Activated CD8-positive, alpha-beta memory T cell treated with anti-CD3 and anti-CD28 coated beads for 4 hours (primary cell): ENCODE data around the gene LRRC71.

Source experiments
- DNase-seq, 2 donors: peaks; one replicate each; pipeline ENCODE4 v3.0.0-alpha.2; 2020; ENCODE audit warnings: low read depth in 2 of 2

LRRC71 gene

GRCh38 chr1:156920233-156921052, at the start of gene LRRC71:
Gene LRRC71 (plus strand): TSS chr1:156920632. CDS start chr1:156920804, 172 bp downstream.
- peak in 1 of 2 donors; percentile 6 for DNase-seq

DNA sequence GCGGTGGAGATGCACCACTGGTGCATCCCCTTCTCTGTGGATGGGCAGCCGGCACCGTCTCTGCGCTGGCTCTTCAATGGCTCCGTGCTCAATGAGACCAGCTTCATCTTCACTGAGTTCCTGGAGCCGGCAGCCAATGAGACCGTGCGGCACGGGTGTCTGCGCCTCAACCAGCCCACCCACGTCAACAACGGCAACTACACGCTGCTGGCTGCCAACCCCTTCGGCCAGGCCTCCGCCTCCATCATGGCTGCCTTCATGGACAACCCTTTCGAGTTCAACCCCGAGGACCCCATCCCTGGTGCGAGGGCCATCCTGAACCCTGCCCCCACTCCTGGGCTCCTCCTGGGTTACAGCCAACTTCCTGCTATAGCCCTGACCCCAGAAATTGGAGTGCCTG, 46.8 kb upstream of the LRRC71 start:
- no peak for DNase-seq

GRCh38 chr1:156874142-156874541, 46.3 kb upstream of the LRRC71 start:
- no peak for DNase-seq

DNA sequence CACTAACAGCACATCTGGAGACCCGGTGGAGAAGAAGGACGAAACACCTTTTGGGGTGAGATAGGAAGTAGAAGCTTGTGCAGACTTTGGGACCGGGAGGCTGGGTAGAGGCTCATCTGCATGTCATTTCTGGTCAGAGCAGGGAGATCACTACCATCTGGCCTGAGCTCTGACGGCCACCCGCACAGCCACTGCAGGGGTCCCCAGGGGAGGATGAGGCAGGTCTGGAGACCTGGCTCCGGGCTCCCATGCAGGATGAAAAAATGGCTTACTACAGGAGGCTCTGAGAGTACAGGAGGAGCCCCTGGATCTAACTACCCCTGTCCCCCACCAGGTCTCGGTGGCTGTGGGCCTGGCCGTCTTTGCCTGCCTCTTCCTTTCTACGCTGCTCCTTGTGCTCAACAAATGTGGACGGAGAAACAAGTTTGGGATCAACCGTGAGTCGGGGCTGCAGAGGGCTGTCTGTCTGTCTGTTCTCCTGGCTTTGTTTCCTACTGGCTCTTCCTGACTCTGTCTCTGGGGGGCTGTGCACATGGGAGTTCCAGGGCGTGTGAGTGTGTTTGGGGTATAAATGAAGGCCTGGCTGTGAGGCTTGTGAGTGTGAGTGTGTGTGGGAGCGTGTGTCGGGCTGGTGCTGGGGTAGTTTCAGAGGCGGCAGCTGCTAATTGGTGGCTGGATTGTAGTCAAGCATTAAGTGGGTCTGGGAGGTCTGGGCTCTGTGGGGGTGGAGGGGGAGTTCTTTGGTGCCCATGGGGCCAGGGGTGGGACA, 45.7 kb upstream of the LRRC71 start:
- no peak for DNase-seq

GRCh38 chr1:156875341-156875615, 45.2 kb upstream of the LRRC71 start:
- DNase-seq = no peak

DNA sequence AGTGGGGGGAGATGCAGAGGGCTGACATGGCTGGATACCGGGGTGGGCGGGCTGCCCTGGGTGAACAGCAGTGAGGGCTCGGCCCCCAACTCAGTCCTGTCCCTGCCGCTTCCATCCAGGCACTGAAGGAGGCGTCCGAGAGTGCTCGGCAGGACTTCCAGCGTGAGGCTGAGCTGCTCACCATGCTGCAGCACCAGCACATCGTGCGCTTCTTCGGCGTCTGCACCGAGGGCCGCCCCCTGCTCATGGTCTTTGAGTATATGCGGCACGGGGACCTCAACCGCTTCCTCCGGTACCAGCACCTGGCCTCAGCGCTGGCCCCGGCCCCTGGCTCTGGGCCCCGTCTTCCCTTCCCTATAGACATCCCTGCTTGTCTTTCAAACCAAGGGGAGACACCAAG, 44.2 kb upstream of the LRRC71 start:
- DNase-seq = no peak

DNA sequence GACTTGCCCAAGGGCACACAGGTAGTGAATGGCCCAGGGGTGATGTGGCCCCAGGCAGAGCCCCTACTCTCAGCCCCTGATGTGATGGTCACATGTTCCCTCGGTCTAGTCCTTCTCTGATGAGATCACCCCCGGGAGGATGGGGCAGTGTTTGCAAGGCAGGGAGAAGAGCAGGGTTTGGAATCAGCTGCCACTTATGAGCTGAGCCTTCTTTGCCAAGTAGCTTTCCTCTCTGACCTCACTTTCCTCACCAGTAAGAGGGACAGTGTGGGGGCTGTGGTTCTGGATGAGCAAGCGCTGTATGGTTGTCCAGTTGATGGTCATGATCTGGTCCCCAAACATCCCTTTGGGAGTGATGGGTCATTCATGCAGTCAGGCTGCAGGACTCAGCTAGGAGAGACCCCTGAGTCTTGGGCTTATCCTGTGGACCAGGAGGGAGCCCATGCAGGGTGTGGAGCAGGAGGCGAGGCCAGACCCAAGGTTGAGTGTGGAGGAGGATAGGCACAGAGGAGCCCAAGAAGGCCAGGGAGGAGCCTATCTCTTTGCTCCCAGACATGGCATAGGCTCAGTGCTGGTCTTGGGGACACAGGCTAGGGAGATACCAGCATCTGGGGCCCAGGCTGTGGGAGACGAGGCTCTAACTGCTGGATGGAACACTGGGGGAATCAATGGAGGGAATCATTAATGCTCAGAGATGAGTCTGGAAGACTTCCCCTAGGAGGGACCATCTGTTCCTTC, 42.8 kb upstream of the LRRC71 start:
- no peak for DNase-seq

DNA sequence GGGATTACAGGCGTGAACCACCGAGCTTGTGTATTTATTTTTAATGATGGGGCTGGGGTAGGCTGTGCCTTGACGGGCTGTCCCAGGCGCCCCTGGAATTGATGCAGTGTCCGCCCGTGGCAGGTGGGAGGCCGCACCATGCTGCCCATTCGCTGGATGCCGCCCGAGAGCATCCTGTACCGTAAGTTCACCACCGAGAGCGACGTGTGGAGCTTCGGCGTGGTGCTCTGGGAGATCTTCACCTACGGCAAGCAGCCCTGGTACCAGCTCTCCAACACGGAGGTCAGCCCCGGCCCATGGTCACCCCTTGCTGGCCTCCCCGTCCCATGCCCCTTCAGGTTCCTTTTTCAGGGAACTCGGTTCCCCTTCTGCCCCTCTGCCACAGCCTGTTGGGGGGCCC, 40.6 kb upstream of the LRRC71 start:
- DNase-seq = no peak

DNA sequence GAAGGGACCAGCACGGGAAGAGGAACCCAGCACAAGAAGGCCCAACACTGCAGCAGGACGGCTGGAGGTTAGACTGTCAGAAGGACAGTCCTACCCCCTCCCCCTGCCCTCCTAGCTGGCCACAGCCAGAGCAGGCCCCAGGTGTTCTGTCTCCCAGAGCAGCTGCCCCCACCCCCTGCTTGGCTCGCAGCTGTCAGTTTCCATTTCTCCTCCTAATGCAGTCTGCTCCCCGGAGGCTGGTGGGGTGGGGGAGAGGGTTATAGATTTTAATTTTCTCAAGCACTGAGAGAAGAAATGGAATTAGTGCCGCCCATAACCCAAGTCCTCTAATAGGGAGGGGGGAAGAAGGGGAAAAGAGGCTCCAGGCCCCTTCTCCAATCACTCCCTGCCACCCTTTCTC, 40.0 kb upstream of the LRRC71 start:
- no peak for DNase-seq

GRCh38 chr1:156881101-156881500, 39.3 kb upstream of the LRRC71 start:
- no peak for DNase-seq

- DNase-seq = no peak
Measured at GRCh38 chr1:156881663-156882062, 38.8 kb upstream of the LRRC71 start.

- no peak for DNase-seq
Measured at GRCh38 chr1:156882543-156882942, 37.9 kb upstream of the LRRC71 start.

GRCh38 chr1:156883919-156884318, 36.5 kb upstream of the LRRC71 start:
- DNase-seq = no peak

GRCh38 chr1:156884560-156885184, 35.8 kb upstream of the LRRC71 start:
- DNase-seq = no peak

DNA sequence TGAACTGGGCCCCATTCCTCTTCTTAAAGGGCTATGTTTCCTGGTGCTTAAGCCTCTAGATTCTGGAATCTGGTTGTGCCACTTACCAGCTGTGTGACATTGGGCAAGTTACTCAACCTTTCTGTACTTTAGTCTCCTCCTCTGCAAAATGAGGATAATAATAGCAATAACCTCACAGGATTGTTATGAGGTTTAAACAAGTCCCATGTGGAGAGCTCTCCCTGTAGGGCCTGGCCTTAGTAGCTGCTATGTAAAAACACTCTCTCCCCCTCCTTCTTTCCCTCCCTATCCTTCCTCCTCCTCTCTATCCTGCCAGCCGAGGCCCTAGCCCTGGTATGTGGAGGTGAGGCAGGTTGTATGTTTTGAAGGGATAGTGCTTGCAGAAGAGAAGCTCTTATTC, 35.1 kb upstream of the LRRC71 start:
- DNase-seq = no peak

DNA sequence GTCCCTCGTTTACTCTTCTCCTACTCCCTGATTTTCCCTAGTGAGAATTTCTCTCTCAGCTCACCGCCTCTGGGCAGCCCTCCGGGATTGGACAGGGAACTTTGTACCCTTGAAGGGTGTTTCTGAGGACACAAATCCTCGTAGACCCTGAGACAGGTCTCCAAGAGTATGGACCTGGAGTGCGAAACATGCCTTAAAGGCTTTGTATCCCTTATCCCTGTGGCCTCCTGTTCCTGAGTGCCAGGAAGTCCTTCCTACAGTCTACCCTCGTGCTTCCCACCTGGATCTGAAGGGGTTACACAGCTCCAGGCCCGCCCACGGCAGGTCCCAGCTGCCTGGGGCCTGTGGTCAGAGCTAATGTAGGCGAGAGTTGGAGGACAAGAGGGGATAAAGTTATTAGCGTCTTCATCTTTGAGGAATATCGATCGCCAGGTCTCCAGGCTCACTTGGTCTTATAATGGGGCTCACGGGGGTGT, 34.5 kb upstream of the LRRC71 start:
- DNase-seq = no peak

- DNase-seq = no peak
Measured at GRCh38 chr1:156886583-156887281, 33.7 kb upstream of the LRRC71 start.

DNA sequence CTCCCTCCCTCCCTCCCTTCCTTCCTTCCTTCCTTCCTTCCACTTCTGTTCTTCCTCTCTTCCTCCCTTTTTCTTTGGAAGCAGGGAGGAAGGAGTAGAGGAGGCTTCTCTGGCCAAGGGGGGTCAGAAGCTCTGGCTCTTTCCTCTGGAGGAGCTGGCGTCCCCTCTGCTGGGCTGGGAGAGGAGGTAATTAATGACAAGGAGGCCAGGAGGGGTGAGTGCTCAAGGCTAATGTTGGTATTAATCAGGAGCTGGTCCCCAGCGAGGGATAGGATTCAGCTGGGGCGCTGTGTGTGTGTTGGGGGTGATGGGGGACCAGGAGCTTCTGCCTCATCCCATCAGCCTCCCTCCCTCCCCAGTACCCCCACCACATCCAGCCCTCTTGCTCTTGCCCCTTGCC, 33.1 kb upstream of the LRRC71 start:
- DNase-seq = no peak

- DNase-seq = no peak
Measured at GRCh38 chr1:156887734-156888133, 32.7 kb upstream of the LRRC71 start.

GRCh38 chr1:156889802-156890580, 30.4 kb upstream of the LRRC71 start:
- DNase-seq = peak; percentile 22 to 28
